Natural killer cell (primary cell): ENCODE results near the gene PARVB. TPM values are rescaled to one million over a fixed set of nuclear protein-coding genes. Genes with fewer than 3 reads are reported as not detected.
A peak's percentile ranks its signal among the peaks of the same experiment; 100 is the strongest.

Experiments
- ATAC-seq, 3 donors: fragments of 150-1000 bp in 2 of 3; fragments of 200-7000 bp in 1 of 3; cut with Tn5 transposase; 1 replicate in 1 of 3; 2 replicates in 2 of 3; pipeline ENCODE4 v1.10.0; 2021; ENCODE audit warnings: mild to moderate bottlenecking in 2 of 3, moderate library complexity in 2 of 3
- DNase-seq, 2 donors: peaks; one replicate each; pipeline versions ENCODE4 v3.0.0 to v3.0.0-alpha.2; 2013 to 2021; ENCODE audit warnings: mixed read lengths in 1 of 2
- H3K27ac ChIP-seq: one replicate; pipeline ENCODE4 v1.5.1; 2013; ENCODE audit warnings: mild to moderate bottlenecking, low read length
- H3K27me3 ChIP-seq: one replicate; pipeline ENCODE4 v1.6.1; 2013; ENCODE audit warnings: low read length; ENCODE audit not compliant: control insufficient read depth, insufficient read depth
- H3K36me3 ChIP-seq: one replicate; pipeline ENCODE4 v1.6.1; 2013; ENCODE audit warnings: low read length; ENCODE audit not compliant: control insufficient read depth, insufficient read depth
- H3K4me1 ChIP-seq: one replicate; pipeline ENCODE4 v1.6.1; 2013; ENCODE audit warnings: low read length; ENCODE audit not compliant: control insufficient read depth, insufficient read depth
- H3K4me3 ChIP-seq: one replicate; pipeline ENCODE4 v1.5.1; 2013; ENCODE audit warnings: low read length
- H3K9me3 ChIP-seq: one replicate; pipeline ENCODE4 v1.6.1; 2013; ENCODE audit warnings: low read length; ENCODE audit not compliant: control insufficient read depth, insufficient read depth
- H3K27ac Mint-ChIP-seq, 2 donors: one replicate each; pipeline ENCODE4 v1.8.0; 2022; ENCODE audit warnings: mild to moderate bottlenecking in 2 of 2, mixed read lengths in 2 of 2, moderate library complexity in 1 of 2
- H3K27me3 Mint-ChIP-seq, 2 donors: one replicate each; pipeline ENCODE4 v1.8.0; 2022; ENCODE audit warnings: low read depth in 2 of 2, mixed read lengths in 2 of 2
- H3K36me3 Mint-ChIP-seq: one replicate; pipeline ENCODE4 v1.8.0; 2022; ENCODE audit warnings: mixed read lengths
- H3K4me1 Mint-ChIP-seq, 2 donors: one replicate each; pipeline ENCODE4 v1.8.0; 2022; ENCODE audit warnings: mixed read lengths in 2 of 2
- H3K4me3 Mint-ChIP-seq: one replicate; pipeline ENCODE4 v1.8.0; 2022; ENCODE audit warnings: mild to moderate bottlenecking, moderate library complexity, mixed read lengths
- H3K9me3 Mint-ChIP-seq, 2 donors: one replicate each; pipeline ENCODE4 v1.8.0; 2022; ENCODE audit warnings: mixed read lengths in 2 of 2
- CTCF ChIP-seq: fragments of 200-600 bp; IDR thresholded peaks from one replicate; pipeline ENCODE4 v1.8.0; 2022; ENCODE audit warnings: antibody characterized with exemption
- WGBS: methylation state at CpG from one replicate; pipeline ENCODE4 v1.1.7; 2013; ENCODE audit warnings: missing lambda C conversion rate; ENCODE audit not compliant: insufficient coverage; 5-methylcytosine and 5-hydroxymethylcytosine counted together
- intact Hi-C: fragments of 100-400 bp; cut with micrococcal nuclease; formaldehyde crosslinking; loops from one replicate; pipeline ENCODE4 v1.14.2; 2022
- total RNA-seq, 4 donors: library from RNA; stranded (reverse); fragments of 120-200 nt in 1 of 4; gene quantifications; one replicate each; pipeline versions ENCODE4 v1.2.3 to v1.2.4, GENCODE V29; 2013 to 2022

The PARVB gene
- total RNA-seq, 3 donors from 2014 or later (not counting 1 experiment from before 2014, with no cell fraction given): 2.9 to 12.5 (median 8.1) TPM

GRCh38 chr22:44194569-44194968, 170.5 kb downstream of the PARVB start:
- no peak for TF ChIP-seq CTCF
- peaks cover 35% of the 10 kb centered on the region for H3K4me1 ChIP-seq
- no peaks in the 10 kb centered on the region for H3K27me3 ChIP-seq
- Mint-ChIP-seq H3K27me3 (no peaks in the 10 kb centered on the region), H3K4me3 (no peak overlapping the region), H3K9me3 (no peaks in the 10 kb centered on the region), H3K27ac (peak overlapping the region in 1 of 2 donors; percentile 23), H3K36me3 (peaks cover 13% of the 10 kb centered on the region), H3K4me1 (peaks cover 28 to 51% of the 10 kb centered on the region in 2 donors)
- WGBS: 94% methylated on average over 2 of the region's 2 CpGs
- DNase-seq (no peak), ATAC-seq (no peak)
- H3K4me3 ChIP-seq: no peak overlapping the region
- H3K27ac ChIP-seq: no peak overlapping the region
- intact Hi-C loops: no loop called here
- no peaks in the 10 kb centered on the region for H3K9me3 ChIP-seq
- H3K36me3 ChIP-seq: peaks cover 27% of the 10 kb centered on the region

GRCh38 chr22:44195189-44195871, 171.2 kb downstream of the PARVB start:
- Histone ChIP-seq H3K4me1 (peaks cover 41% of the 10 kb centered on the region), H3K27me3 (no peaks in the 10 kb centered on the region), H3K36me3 (peaks cover 35% of the 10 kb centered on the region), H3K9me3 (no peaks in the 10 kb centered on the region), H3K4me3 (no peak overlapping the region), H3K27ac (no peak overlapping the region)
- H3K4me3 Mint-ChIP-seq: no peak overlapping the region
- peak overlapping the region in 1 of 2 donors; percentile 23 for H3K27ac Mint-ChIP-seq
- ATAC-seq: no peak
- TF ChIP-seq CTCF: no peak
- H3K36me3 Mint-ChIP-seq: peaks cover 14% of the 10 kb centered on the region
- peaks cover 29 to 53% of the 10 kb centered on the region in 2 donors for H3K4me1 Mint-ChIP-seq
- 78% methylated on average over 5 of the region's 5 CpGs for WGBS
- intact Hi-C loops: no loop called here
- no peak for DNase-seq
- H3K9me3 Mint-ChIP-seq: no peaks in the 10 kb centered on the region
- no peaks in the 10 kb centered on the region for H3K27me3 Mint-ChIP-seq

- H3K4me1 ChIP-seq: peaks cover 41% of the 10 kb centered on the region
- H3K36me3 ChIP-seq: peaks cover 44% of the 10 kb centered on the region
- WGBS: 97% methylated on average over 8 of the region's 9 CpGs
- ATAC-seq (no peak), DNase-seq (no peak)
- intact Hi-C loops: no loop called here
- no peak for TF ChIP-seq CTCF
- H3K4me3 ChIP-seq: no peak overlapping the region
- H3K9me3 ChIP-seq: no peaks in the 10 kb centered on the region
- H3K36me3 Mint-ChIP-seq: peaks cover 14% of the 10 kb centered on the region
- H3K27me3 Mint-ChIP-seq: no peaks in the 10 kb centered on the region
- H3K27me3 ChIP-seq: no peaks in the 10 kb centered on the region
- H3K9me3 Mint-ChIP-seq: no peaks in the 10 kb centered on the region
- no peak overlapping the region for H3K27ac Mint-ChIP-seq
- H3K4me3 Mint-ChIP-seq: no peak overlapping the region
- H3K27ac ChIP-seq: no peak overlapping the region
- peaks cover 29 to 60% of the 10 kb centered on the region in 2 donors for H3K4me1 Mint-ChIP-seq
Observed at GRCh38 chr22:44196241-44196640, 172.1 kb downstream of the PARVB start.

GRCh38 chr22:44196731-44197131, 172.6 kb downstream of the PARVB start:
- Mint-ChIP-seq H3K36me3 (peaks cover 14% of the 10 kb centered on the region), H3K4me1 (peaks cover 29 to 62% of the 10 kb centered on the region in 2 donors)
- H3K36me3 ChIP-seq: peaks cover 46% of the 10 kb centered on the region

More at GRCh38 chr22:44196731-44197131, 172.6 kb downstream of the PARVB start:
- peaks cover 38% of the 10 kb centered on the region for H3K4me1 ChIP-seq
- no peak for TF ChIP-seq CTCF
- H3K27me3 ChIP-seq: no peaks in the 10 kb centered on the region
- Mint-ChIP-seq H3K27me3 (no peaks in the 10 kb centered on the region), H3K4me3 (no peak overlapping the region), H3K27ac (no peak overlapping the region), H3K9me3 (no peaks in the 10 kb centered on the region)
- no peaks in the 10 kb centered on the region for H3K9me3 ChIP-seq
- no peak overlapping the region for H3K4me3 ChIP-seq
- intact Hi-C loops: no loop called here
- no peak for ATAC-seq
- H3K27ac ChIP-seq: no peak overlapping the region
- no peak for DNase-seq
- 95% methylated on average over 10 of the region's 10 CpGs for WGBS
